Gastrocnemius medialis (tissue), 4 donors: ENCODE measurements around the gene PRKG1.

Source experiments
- CTCF ChIP-seq, 5 experiments: fragments of 450-650 bp in 3 of 5; fragments of 200-600 bp in 2 of 5; sonication (generic) in 2 of 5; IDR thresholded peaks in 4 of 5; conservative IDR thresholded peaks in 1 of 5; 1 replicate in 4 of 5; 2 replicates in 1 of 5; pipeline ENCODE4 v1.5.1; 2016 to 2019; ENCODE audit warnings: antibody characterized with exemption in 5 of 5, mild to moderate bottlenecking in 3 of 5, moderate library complexity in 3 of 5
- POLR2A ChIP-seq, 2 donors: fragments of 450-650 bp; IDR thresholded peaks; one replicate each; pipeline ENCODE4 v1.6.1; 2017; ENCODE audit warnings: antibody characterized with exemption in 2 of 2, mild to moderate bottlenecking in 2 of 2, moderate library complexity in 2 of 2

DNA sequence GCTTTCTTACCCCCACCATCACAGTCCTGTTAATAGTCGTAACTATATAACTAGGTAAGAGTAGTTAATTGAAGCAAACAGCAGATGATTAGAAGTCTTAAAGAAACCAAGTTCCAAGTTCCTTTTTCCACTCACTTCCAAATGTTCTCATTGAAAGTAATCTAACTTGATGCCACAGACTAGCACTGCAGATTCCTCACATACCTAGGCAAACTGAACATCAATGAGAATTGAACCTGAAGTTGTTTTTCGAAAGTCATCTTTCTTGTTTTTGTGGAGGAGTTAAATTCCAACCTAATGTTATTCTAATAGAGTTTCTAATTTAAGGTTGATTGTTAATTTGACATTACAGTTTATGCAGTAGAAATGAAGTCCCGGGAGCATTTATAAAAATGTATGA lies 5.5 kb downstream of the PRKG1 start:
- TF ChIP-seq CTCF (IDR thresholded peaks at IDR 0.05 in 4 of 5, conservative IDR thresholded peaks at IDR 0.05 in 1 of 5) (no peak), POLR2A (IDR thresholded peaks at IDR 0.05) (no peak)
